Endothelial cell of umbilical vein (primary cell): Measurements from ENCODE around the gene SH3TC1. TPM values are rescaled to one million over a fixed set of nuclear protein-coding genes. Genes with fewer than 3 reads are reported as not detected.

Experiments used
- BruUV-seq: library from RNA; stranded (reverse); fragments of 400-500 nt; replicated peaks from 2 replicates; lab custom pipeline; 2021; lab: Mats Ljungman, UMichigan
- CTCF ChIA-PET: fragments of 300-600, 350-600 bp; sonication (Branson Sonifier 250); formaldehyde crosslinking; loops from one replicate; lab custom pipeline; 2021; ENCODE audit warnings: antibody characterized with exemption, inconsistent platforms; lab: Charles Lee
- POLR2A ChIA-PET: fragments of 300-600, 350-600 bp; sonication (Branson Sonifier 250); formaldehyde crosslinking; loops from one replicate; lab custom pipeline; 2021; ENCODE audit warnings: antibody characterized with exemption, inconsistent platforms; lab: Charles Lee
- DNase-seq: peaks from one replicate; pipeline ENCODE4 v3.0.0-alpha.2; 2011; ENCODE audit warnings: low read depth, low spot score
- FAIRE-seq: peaks from 2 replicates; lab custom pipeline; 2011; peaks lifted over from hg19 to GRCh38; lab: Jason Lieb, UNC
- H2AFZ ChIP-seq: 2 replicates; pipeline ENCODE4 v1.6.0; 2012; ENCODE audit warnings: low read depth, low read length, control low read depth, inconsistent platforms
- H3K27ac ChIP-seq: 2 replicates; pipeline ENCODE4 v1.5.1; 2011; ENCODE audit warnings: low read depth, mild to moderate bottlenecking, control low read depth, low read length, moderate library complexity; ENCODE audit not compliant: insufficient read depth
- H3K27me3 ChIP-seq, 2 experiments: 2 replicates each; pipeline versions ENCODE4 v1.6.0 to v1.6.1; 2011; ENCODE audit warnings: low read length in 2 of 2, mixed read lengths in 1 of 2; ENCODE audit not compliant: control insufficient read depth in 2 of 2, insufficient read depth in 2 of 2
- H3K36me3 ChIP-seq, 2 experiments: 2 replicates in 1 of 2; 3 replicates in 1 of 2; pipeline ENCODE4 v1.5.1; 2011; ENCODE audit warnings: low read length in 2 of 2, mild to moderate bottlenecking in 1 of 2, moderate library complexity in 1 of 2; ENCODE audit not compliant: control insufficient read depth in 2 of 2, insufficient read depth in 2 of 2; ENCODE audit errors: extremely low read depth in 1 of 2
- H3K4me1 ChIP-seq: 3 replicates; pipeline ENCODE4 v1.5.1; 2011; ENCODE audit warnings: mild to moderate bottlenecking, low read length; ENCODE audit not compliant: control insufficient read depth, insufficient read depth; ENCODE audit errors: extremely low read depth
- H3K4me2 ChIP-seq: 2 replicates; pipeline ENCODE4 v1.6.1; 2011; ENCODE audit warnings: low read length, control low read depth, mixed read lengths; ENCODE audit not compliant: insufficient read depth
- H3K4me3 ChIP-seq, 3 experiments: fragments of 200-600 bp in 1 of 3; sonication (generic), shearing (Covaris generic) in 1 of 3; replicated peaks in 1 of 3; 2 replicates each; pipeline ENCODE4 v1.5.1; 2011 to 2016; ENCODE audit warnings: control low read depth in 3 of 3, low read length in 3 of 3, mild to moderate bottlenecking in 2 of 3, inconsistent platforms in 1 of 3, low read depth in 1 of 3, moderate library complexity in 1 of 3; ENCODE audit not compliant: insufficient read depth in 1 of 3
- H3K79me2 ChIP-seq: 2 replicates; pipeline ENCODE4 v1.6.0; 2012; ENCODE audit warnings: low read length, inconsistent platforms; ENCODE audit not compliant: control insufficient read depth, insufficient read depth
- H3K9ac ChIP-seq: replicated peaks from 2 replicates; pipeline ENCODE3; 2011; ENCODE audit warnings: low read length, control low read depth; ENCODE audit not compliant: insufficient read depth; ENCODE audit errors: extremely low read depth
- H3K9me1 ChIP-seq: replicated peaks from 3 replicates; pipeline ENCODE4 v1.6.0; 2011; ENCODE audit warnings: mild to moderate bottlenecking, low read length; ENCODE audit not compliant: control insufficient read depth, insufficient read depth; ENCODE audit errors: extremely low read depth
- H3K9me3 ChIP-seq: replicated peaks from 2 replicates; pipeline ENCODE4 v1.5.1; 2012; ENCODE audit warnings: low read length, inconsistent platforms; ENCODE audit not compliant: control insufficient read depth, insufficient read depth
- H4K20me1 ChIP-seq: replicated peaks from 2 replicates; pipeline ENCODE3; 2011; ENCODE audit warnings: mild to moderate bottlenecking, low read length; ENCODE audit not compliant: control insufficient read depth, insufficient read depth; ENCODE audit errors: extremely low read depth
- EZH2 ChIP-seq: IDR thresholded peaks from 2 replicates; pipeline ENCODE4 v1.6.1; 2012; ENCODE audit warnings: borderline replicate concordance, low read depth, mild to moderate bottlenecking, moderate library complexity, low read length, inconsistent platforms; ENCODE audit not compliant: severe bottlenecking
- FOS ChIP-seq: IDR thresholded peaks from 2 replicates; pipeline ENCODE4 v1.6.1; 2011; ENCODE audit warnings: mild to moderate bottlenecking, low read length, moderate library complexity, borderline replicate concordance; ENCODE audit not compliant: insufficient read depth
- GATA2 ChIP-seq: IDR thresholded peaks from 2 replicates; pipeline ENCODE4 v1.7.0; 2011; ENCODE audit warnings: low read depth, mild to moderate bottlenecking, moderate library complexity, mixed read lengths, low read length; ENCODE audit not compliant: insufficient read length, insufficient read depth
- JUN ChIP-seq: IDR thresholded peaks from 2 replicates; pipeline ENCODE4 v1.6.1; 2011; ENCODE audit warnings: borderline replicate concordance, low read depth; ENCODE audit not compliant: insufficient read length, insufficient read depth
- MYC ChIP-seq: IDR thresholded peaks from one replicate; pipeline ENCODE4 v1.6.1; 2011; ENCODE audit warnings: mild to moderate bottlenecking, low read depth, low read length
- POLR2A ChIP-seq: IDR thresholded peaks from 2 replicates; pipeline ENCODE4 v1.6.1; 2012; ENCODE audit warnings: low read depth, mild to moderate bottlenecking, control low read depth, low read length
- POLR2AphosphoS5 ChIP-seq: IDR thresholded peaks from 2 replicates; pipeline ENCODE4 v1.6.1; 2012; ENCODE audit warnings: low read depth, mild to moderate bottlenecking, control low read depth, low read length, moderate library complexity; ENCODE audit not compliant: insufficient read depth
- dilution Hi-C: fragments of 300-500 bp; cut with MboI; formaldehyde crosslinking; loops from one replicate; pipeline ENCODE4 v1.15.0; 2019; ENCODE audit warnings: low sequenced_read_pairs; ENCODE audit not compliant: extremely low pct_ligation_motif_present
- intact Hi-C: fragments of 100-400 bp; cut with micrococcal nuclease; formaldehyde crosslinking; loops from one replicate; pipeline ENCODE4 v1.10.0; 2022
- polyA plus RNA-seq, 4 experiments: library from polyadenylated mRNA; depleted of rRNA in 3 of 4; stranded (reverse) in 3 of 4; unstranded in 1 of 4; fragments of >200 nt; gene quantifications; 2 replicates each; pipeline versions ENCODE4 v1.2.1 to v1.2.3, GENCODE V29; 2011 to 2012; ENCODE audit warnings: missing spikeins in 1 of 4
- total RNA-seq: library from RNA; stranded (reverse); gene quantifications from 2 replicates; pipeline ENCODE4 v1.2.3, GENCODE V29; 2021
- TF ChIP-seq, protein P1 (sequence below), 2 donors: IDR thresholded peaks; 1 replicate in 1 of 2; 2 replicates in 1 of 2; pipeline ENCODE4 v1.5.1; 2011; ENCODE audit warnings: low read length in 2 of 2, mild to moderate bottlenecking in 2 of 2, moderate library complexity in 2 of 2, control low read depth in 1 of 2, inconsistent platforms in 1 of 2, low read depth in 1 of 2; ENCODE audit not compliant: insufficient read depth in 1 of 2; ENCODE audit errors: extremely low read depth in 1 of 2
- TF ChIP-seq, protein P2 (sequence below): IDR thresholded peaks from 2 replicates; pipeline ENCODE4 v1.6.1; 2011; ENCODE audit not compliant: insufficient read depth, insufficient read length

Gene SH3TC1
- total and polyA plus RNA-seq, 2 donors (not counting 3 experiments of a cell fraction or from before 2014, with no cell fraction given): 96.5 to 192 TPM

DNA sequence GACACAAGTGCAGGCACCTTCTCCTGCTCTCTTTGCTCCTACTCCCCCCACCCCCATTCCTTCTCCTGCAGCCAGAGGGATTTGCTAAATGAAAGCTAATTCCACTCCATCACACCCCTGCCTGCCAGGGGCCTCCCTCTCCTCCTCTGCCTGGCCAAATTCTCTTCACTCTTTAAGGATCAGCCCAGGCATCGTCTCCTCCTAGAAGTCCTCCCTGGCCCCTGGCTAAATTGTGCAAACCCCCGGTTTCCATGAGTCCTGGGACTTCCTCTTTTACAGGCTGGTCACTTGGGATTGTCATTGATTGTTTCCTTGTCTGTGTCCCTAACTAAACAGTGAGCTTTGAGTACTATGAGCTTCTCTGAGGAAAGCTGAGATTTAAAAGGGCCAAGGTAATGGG, 31.8 kb upstream of the SH3TC1 start:
- no peak for DNase-seq
- ChIA-PET CTCF (interaction anchor here (0.8 to 2.7 kb wide), 2 partner anchors 10 to 47 kb away, joined by 3 to 15 read pairs; no protein-coding TSS in a partner anchor), POLR2A (interaction anchor here (0.7 kb wide), 1 partner anchor 8 kb away, joined by 3 read pairs; no protein-coding TSS in a partner anchor)
- TF ChIP-seq, protein P1, sequence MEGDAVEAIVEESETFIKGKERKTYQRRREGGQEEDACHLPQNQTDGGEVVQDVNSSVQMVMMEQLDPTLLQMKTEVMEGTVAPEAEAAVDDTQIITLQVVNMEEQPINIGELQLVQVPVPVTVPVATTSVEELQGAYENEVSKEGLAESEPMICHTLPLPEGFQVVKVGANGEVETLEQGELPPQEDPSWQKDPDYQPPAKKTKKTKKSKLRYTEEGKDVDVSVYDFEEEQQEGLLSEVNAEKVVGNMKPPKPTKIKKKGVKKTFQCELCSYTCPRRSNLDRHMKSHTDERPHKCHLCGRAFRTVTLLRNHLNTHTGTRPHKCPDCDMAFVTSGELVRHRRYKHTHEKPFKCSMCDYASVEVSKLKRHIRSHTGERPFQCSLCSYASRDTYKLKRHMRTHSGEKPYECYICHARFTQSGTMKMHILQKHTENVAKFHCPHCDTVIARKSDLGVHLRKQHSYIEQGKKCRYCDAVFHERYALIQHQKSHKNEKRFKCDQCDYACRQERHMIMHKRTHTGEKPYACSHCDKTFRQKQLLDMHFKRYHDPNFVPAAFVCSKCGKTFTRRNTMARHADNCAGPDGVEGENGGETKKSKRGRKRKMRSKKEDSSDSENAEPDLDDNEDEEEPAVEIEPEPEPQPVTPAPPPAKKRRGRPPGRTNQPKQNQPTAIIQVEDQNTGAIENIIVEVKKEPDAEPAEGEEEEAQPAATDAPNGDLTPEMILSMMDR (IDR thresholded peaks at IDR 0.05; ENCODE audit: extremely low read depth in 1 of 2, insufficient read depth in 1 of 2, low read depth in 1 of 2, low read length in 2 of 2): no peak
- TF ChIP-seq MYC: no peak
- TF ChIP-seq JUN: no peak
- TF ChIP-seq EZH2: no peak
- no peak for TF ChIP-seq GATA2
- TF ChIP-seq POLR2AphosphoS5: no peak
- TF ChIP-seq POLR2A: no peak
- TF ChIP-seq, protein P2, sequence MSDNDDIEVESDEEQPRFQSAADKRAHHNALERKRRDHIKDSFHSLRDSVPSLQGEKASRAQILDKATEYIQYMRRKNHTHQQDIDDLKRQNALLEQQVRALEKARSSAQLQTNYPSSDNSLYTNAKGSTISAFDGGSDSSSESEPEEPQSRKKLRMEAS: no peak
- TF ChIP-seq FOS: no peak
- H3K27me3 ChIP-seq: peaks cover 0 to 4% of the 10 kb centered on the region in 2 experiments
- H3K9ac ChIP-seq: no peak overlapping the region
- no peak overlapping the region for H2AFZ ChIP-seq
- no peaks in the 10 kb centered on the region for H3K36me3 ChIP-seq
- dilution Hi-C loops: no loop called here
- no TSS peak for BruUV-seq
- H3K4me1 ChIP-seq: no peaks in the 10 kb centered on the region
- no peak overlapping the region for H3K4me3 ChIP-seq
- H3K9me1 ChIP-seq: no peaks in the 10 kb centered on the region
- H4K20me1 ChIP-seq: no peaks in the 10 kb centered on the region
- H3K27ac ChIP-seq: no peak overlapping the region
- H3K9me3 ChIP-seq: no peaks in the 10 kb centered on the region
- no peaks in the 10 kb centered on the region for H3K79me2 ChIP-seq
- H3K4me2 ChIP-seq: no peak overlapping the region
- intact Hi-C loops: no loop called here
- no peak for FAIRE-seq
